ENCODE results near the gene CFAP46.

GRCh38 chr10:132988988-132989387 is 46.6 kb upstream of the CFAP46 start:
- TF ChIP-seq KLF6 (CRISPR knock-in tag; IDR thresholded peaks at IDR 0.05; ENCODE audit: borderline replicate concordance) (no peak), BCL6 (CRISPR knock-in tag; IDR thresholded peaks at IDR 0.05) (no peak), ZNF561 (CRISPR knock-in tag; conservative IDR thresholded peaks at IDR 0.05) (no peak), GABPB1 (CRISPR knock-in tag; IDR thresholded peaks at IDR 0.05) (no peak), CTCF (IDR thresholded peaks at IDR 0.05 in 2 of 3, conservative IDR thresholded peaks at IDR 0.05 in 1 of 3; ENCODE audit: insufficient read depth in 2 of 3, low read depth in 1 of 3, low read length in 3 of 3) (no peak), CBFB (CRISPR knock-in tag; IDR thresholded peaks at IDR 0.05) (no peak), PRMT5 (CRISPR knock-in tag; IDR thresholded peaks at IDR 0.05) (no peak), HDAC1 (IDR thresholded peaks at IDR 0.05) (no peak), MXI1 (IDR thresholded peaks at IDR 0.05; ENCODE audit: low read depth, low read length) (no peak), NONO (IDR thresholded peaks at IDR 0.05; ENCODE audit: low read depth in 2 of 2, low read length in 1 of 2) (no peak), ZHX1 (conservative IDR thresholded peaks at IDR 0.05; ENCODE audit: low read length) (no peak), ZC3H4 (CRISPR knock-in tag; IDR thresholded peaks at IDR 0.05; ENCODE audit: borderline replicate concordance) (no peak), ZNF668 (CRISPR knock-in tag; IDR thresholded peaks at IDR 0.05) (no peak)
- TF ChIP-seq, protein P1, sequence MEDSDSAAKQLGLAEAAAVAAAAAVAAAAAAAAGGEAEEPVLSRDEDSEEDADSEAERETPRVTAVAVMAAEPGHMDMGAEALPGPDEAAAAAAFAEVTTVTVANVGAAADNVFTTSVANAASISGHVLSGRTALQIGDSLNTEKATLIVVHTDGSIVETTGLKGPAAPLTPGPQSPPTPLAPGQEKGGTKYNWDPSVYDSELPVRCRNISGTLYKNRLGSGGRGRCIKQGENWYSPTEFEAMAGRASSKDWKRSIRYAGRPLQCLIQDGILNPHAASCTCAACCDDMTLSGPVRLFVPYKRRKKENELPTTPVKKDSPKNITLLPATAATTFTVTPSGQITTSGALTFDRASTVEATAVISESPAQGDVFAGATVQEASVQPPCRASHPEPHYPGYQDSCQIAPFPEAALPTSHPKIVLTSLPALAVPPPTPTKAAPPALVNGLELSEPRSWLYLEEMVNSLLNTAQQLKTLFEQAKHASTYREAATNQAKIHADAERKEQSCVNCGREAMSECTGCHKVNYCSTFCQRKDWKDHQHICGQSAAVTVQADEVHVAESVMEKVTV (CRISPR knock-in tag; IDR thresholded peaks at IDR 0.05): no peak
